Stimulated activated CD8-positive, alpha-beta memory T cell treated with anti-CD3 and anti-CD28 coated beads, Interleukin-7, amount 100 ng/mL, for 24 hours (primary cell): Measurements from ENCODE around the gene ZNF506.
"Not testable (repeated sequence)": the region's sequence is repeated elsewhere in the genome, so short reads cannot be mapped to it uniquely, and the experiment has no call there.

Experiments used
- DNase-seq: peaks from one replicate; pipeline ENCODE4 v3.0.0-alpha.2; 2020; ENCODE audit warnings: low read depth

Gene ZNF506

DNA sequence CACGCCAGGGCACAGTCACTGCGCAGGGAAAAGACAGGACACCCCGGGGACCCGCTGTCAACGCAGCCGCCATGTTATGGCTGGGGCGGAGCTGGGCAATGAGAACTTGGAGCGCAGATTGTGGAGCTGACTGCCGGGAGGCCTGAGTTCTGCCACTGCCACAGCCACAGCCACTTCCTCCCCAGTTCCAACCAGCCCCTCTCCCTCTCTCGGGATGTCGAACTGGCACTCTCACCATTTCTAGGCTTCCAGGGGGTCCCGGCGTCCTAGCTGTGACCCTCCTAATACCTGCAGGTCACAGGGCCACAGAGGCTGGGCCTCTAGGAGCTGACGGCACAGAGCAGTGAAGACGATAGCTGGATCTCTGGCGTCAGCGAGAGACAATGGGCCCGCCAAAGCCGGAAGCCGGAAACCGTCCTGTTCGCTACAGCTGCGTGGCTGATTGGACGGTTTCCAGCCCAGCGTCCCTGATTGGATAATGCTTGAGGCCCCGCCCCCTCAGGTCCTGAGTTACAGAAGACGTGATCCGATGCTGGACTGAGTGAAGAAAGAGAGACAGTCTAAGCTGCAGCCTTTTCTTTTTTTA is at the start of gene ZNF506:
Gene ZNF506 (minus strand): TSS at position 385 of the 586 bp plus-strand sequence. CDS start 147 bp downstream, at position 238.
- peak; percentile 87 for DNase-seq

DNA sequence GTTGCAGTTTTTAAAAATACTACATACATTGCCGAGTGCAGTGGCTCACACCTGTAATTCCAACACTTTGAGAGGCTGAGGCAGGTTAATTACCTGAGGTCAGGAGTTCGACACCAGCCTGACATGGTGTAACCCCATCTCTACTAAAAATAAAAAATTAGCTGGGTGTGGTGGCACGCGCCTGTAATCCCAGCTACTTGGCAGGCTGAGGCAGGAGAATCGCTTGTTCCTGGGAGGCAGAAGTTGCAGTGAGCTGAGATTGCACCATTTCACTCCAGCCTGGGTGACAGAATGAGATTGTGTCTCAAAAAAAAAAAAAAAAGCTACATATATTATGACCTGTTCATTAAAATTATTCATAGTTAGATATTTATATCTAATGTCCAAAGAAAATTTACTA is 48.5 kb upstream of the ZNF506 start:
- not testable (repeated sequence) for DNase-seq

DNA sequence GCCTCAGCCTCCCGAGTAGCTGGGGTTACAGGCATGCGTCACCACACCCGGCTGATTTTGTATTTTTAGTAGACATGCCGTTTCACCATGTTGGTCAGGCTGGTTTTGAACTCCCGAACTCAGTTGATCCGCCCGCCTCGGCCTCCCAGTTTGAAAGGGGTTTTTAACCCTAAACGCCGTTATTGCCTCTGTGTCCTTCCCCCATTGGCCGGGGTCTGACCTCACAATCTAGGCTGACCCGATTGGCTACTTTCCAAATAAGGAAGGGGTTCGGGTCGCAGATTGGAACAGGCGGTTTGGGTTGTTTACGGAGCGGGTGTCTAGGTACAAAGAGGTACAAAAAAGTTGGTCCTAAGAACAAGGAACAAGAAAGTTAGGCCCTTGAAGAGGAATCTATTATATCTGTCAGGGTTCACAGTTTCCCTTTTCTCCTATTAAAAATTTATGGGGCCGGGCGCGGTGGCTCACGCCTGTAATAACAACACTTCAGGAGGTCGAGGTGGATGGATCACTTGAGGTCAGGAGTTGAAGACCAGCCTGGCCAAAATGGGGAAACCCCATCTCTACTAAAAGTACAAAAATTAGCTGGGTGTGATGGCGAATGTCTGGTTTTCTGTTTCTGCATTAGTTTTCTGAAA is 45.2 kb upstream of the ZNF506 start:
- no peak for DNase-seq

DNA sequence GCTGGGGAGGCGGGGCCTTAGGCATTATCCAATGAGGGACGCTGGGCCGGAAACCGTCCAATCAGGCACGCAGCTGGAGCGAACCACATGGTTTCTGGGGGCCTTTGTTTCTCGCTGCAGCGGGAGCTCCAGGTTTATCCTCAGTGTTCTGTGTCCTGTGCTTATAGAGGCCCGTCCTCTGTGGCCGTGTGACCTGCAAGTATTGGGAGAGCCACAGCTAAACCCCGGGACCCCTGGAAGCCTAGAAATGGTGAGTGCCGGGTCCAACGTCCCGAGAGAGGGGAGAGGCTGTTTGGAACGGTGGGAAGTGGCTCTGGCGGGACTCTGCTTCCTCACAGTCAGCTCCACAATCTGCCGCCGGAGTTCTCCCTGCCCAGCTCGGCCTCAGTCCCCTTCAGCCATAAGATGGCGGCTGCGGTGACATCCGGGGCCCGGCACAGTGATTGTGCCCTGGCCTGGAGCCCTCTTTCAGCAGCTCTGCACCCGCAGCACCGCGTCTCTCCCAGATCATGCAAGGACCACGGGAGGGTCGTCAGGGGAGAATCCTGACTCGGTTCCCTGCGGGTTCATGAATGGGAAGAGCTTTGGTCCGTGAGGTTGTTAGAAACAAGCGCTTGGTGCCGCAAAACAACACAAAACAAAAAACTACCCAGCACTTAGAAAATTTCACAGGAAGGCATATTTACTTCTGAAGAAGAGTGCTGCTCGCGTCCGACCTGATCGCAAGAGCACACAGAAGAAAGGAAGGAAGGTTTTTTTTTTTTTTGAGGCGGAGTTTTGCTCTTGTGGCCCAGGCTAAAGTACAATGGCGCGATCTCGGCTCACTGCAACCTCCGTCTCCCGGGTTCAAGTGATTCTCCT is 44.4 kb upstream of the ZNF506 start, which contains the start of gene ZNF253:
Gene ZNF253 (plus strand): TSS at position 133 of the 861 bp plus-strand sequence. CDS start 115 bp downstream, at position 248.
- DNase-seq, result peak; percentile 93

DNA sequence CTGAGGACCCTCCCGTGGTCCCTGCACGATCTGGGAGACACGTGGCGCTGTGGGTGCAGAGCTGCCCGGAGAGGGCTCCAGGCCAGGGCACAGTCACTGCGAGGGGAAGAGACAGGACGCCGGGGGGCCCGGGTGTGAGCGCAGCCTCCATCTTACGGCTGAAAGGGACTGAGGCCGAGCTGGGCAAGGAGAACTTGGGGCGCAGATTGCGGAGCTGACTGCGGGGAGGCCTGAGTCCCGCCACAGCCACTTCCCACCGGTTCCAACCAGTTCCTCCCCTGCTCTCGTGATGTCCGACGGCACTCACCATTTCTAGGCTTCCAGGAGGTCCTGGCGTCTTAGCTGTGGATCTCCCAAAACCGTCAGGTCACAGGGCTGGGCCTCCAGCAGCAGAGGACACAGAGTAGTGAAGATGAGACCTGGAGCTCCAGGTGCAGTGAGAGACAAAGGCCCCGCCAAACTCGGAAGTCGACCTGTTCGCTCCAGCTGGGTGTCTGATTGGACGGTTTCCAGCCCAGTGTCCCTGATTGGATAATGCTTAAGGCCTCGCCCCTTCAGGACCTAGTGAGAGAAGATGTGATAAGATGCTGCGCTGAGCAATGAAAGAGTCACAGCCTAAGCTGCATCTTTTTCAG is 39.3 kb upstream of the ZNF506 start:
- no peak for DNase-seq

DNA sequence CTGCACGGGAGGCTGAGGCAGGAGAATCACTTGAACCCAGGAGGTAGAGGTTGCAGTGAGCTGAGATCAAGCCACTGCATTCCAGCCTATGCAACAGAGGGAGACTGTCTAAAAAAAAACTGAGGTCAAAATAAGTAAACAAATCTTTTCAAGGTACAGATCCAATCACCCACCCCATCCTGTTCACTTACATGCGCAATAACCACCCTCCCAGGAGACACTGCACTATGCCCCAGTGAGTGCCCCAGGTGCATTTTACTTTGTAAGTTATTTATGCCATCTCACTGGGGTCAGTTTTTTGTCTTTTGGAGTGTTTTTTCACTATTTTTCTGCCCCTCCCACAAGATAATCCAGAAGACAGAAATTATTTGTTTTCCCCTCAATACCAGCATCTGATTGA is 37.2 kb upstream of the ZNF506 start:
- no peak for DNase-seq

DNA sequence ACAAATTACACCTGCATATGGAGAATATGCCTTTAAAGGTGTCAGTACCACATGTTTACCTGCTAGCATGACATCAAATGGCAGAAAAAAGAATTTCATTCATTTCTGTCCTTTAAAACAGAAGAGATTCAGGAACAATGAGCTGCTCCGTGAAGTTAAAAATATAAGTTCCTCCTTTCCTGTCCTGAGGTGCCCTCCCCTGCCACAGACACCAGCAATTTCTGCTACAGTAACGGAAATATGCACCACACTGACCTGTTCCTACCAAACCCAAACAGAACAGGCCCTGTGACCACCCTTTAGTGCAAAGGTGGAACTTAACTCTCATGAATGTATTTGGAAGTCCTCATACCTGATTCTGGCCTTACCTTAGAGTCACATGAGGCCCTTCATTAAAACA is 30.2 kb upstream of the ZNF506 start:
- DNase-seq, result not testable (repeated sequence)

DNA sequence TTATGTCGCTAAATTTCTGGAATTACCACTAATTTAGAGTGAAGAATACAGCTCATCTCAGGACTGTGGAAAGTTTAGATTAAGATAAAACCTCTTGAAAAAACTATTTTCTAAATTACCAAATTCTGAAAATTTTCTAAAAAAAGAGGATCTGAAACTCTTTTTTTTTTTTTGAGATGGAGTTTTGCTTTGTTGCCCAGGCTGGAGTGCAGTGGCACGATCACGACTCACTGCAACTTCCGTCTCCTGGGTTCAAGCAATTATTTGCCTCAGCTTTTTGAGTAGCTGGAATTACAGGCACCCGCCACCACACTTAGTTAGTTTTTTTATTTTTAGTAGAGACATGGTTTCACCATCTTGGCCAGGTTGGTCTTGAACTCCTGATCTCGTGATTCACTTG is 27.5 kb upstream of the ZNF506 start:
- DNase-seq, result no peak

DNA sequence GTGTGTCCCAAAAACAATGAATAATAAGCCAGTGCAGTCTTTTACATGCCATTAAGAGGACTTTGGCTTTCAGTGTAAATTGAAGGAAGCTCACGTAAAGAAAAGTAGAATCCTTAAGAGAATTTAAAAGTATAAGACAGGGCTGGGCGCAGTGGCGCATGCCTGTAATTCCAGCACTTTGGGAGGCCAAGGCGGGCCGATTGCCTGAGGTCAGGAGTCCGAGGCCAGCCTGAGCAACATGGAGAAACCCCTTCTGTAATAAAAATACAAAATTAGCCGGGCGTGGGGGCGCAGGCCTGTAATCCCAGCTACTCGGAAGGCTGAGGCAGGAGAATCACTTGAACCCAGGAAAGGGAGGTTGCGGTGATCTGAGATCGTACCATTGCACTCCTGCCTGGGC is 26.2 kb upstream of the ZNF506 start:
- no peak for DNase-seq

DNA sequence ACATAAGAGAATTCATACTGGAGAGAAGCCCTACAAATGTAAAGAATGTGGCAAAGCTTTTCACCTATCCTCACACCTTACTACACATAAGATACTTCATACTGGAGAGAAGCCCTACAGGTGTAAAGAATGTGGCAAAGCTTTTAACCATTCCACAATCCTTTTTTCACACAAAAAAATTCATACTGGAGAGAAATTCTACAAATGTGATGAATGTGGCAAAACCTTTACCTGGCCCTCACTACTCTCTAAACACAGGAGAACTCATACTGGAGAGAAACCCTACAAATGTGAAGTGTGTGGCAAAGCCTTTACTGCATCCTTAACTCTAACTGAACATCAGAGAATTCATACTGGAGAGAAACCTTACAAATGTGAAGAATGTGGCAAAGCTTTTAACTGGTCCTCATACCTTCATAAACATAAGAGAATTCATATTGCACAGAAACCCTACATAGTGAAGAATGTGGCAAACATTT is 14.0 kb upstream of the ZNF506 start:
- no peak for DNase-seq

DNA sequence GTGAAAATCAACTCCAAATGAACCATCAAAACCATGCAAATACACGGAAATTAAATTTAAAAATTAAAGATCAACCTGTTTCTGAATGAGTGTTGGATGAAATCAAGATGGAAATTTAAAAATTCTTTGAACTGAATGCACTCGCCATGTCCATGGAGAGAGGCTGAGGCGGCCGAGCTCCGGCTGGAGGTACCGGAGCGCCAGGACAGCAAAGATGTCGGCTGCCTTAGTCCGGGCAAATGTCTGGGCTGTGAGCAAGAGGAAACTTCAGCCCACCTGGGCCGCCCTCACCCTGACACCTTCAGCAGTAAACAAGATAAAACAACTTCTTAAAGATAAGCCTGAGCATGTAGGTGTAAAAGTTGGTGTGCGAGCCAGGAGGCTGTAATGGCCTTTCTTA is 5.3 kb upstream of the ZNF506 start:
- no peak for DNase-seq

DNA sequence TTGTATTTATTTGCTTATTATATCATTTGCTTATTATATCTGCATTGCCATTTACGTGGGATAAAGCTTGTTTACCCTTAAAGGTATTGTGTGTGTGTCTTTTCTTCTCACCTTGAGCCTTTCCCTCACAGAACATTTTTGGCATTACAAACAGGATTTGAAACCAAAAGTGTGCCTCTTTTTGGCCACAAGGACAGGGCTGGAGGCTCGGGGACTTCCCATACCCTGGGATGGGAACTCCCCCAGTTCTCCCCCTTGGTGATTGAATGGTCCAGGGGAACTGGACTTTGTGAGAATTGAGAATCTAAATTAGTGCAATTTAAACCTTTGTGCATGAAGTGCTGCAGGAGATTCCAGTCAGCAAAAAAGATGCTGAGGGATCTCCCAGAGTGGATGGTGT is 2.4 kb upstream of the ZNF506 start:
- no peak for DNase-seq

DNA sequence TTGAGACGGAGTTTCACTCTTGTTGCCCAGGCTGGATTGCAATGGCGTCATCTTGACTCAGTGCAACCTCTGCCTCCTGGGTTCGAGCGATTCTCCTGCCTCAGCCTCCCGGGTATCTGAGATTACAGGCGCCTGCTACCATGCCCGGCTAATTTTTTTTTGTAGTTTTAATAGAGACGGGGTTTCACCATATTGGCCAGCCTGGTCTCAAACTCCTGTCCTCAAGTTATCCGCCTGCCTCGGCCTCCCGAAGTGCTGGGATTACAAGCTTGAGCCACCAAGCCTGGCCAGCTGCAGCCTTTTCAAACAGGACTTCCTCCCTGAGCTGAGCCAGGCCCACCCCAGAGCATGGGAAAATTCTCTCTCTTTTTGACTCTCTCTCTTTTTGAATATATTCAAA is 426 bp upstream of the ZNF506 start:
- DNase-seq, result not testable (repeated sequence)

DNA sequence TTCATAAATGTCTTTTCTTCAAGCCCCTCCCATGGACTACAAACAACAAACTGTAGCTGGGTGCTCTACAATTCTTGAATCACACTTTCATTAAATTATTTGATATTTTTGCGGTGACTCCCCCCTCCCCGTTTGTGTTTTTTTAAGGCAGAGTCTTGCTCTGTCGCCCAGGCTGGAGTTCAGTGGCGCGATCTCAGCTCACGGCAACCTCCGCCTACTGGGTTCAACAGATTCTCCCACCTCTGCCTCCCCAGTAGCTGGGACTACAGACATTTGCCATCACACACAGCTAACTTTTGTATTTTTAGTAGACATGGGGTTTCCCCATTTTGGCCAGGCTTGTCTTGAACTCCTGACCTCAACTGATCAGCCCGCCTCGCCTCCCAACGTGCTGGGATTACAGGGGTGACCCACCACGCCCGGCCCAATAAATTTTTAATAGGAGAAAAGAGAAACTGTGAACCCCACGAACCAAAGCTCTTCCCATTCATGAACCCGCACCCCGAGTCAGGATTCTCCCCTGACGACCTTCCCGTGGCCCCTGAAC is 703 bp downstream of the ZNF506 start:
- DNase-seq, result no peak

DNA sequence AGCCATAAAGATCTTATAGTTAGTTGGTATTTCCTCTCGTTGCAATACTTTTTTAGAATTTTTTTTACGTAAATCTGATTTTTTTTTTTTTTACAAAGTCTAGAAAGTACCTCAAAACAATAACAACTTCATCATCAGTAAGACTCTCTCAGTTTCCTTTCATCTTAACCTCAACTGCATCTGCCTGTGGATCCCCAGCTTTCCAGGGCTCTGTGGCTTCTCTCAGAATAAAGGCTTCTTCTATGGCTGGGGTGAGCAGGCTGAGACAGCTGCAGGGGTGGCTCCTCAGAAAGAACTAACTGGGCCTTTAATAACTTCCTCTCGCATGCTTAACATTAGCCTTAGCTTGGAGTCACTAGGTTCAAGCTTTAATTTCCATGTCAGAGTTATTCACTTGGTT is 4.2 kb downstream of the ZNF506 start:
- no peak for DNase-seq

DNA sequence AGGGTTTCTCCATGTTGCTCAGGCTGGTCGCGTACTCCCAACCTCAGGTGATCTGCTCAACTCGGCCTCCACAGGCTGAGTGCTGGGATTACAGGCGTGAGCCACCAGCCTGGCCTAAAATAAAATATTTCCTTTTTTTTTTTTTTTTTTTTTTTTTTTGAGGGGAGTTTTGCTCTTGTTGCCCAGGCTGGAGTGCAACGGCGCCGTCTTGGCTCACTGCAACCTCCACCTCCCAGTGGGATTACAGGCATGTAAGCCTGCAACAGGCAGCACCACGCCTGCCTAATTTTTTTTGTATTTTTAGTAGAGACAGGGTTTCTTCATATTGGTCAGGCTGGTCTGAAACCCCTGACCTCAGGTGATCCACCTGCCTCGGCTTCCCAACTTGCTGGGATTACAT is 4.9 kb downstream of the ZNF506 start:
- DNase-seq, result no peak

DNA sequence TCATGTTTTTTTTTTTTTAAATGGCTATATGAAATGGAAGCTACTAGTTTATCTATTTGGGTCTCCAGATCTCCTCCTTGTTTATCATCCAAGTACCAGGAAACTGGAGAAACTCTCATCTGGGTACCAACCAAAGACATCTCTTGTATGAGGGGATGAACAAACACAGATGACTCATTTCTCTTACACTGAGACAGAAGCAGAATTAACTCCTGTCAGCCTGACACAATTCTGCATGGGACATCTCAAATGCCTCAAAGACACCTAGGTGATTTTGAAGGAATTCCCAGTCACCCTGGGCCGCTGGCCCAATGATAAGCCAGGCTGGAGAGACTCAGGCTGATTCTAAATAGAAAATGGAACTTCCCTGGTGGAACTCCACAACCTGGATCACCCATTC is 9.6 kb downstream of the ZNF506 start:
- not testable (repeated sequence) for DNase-seq

DNA sequence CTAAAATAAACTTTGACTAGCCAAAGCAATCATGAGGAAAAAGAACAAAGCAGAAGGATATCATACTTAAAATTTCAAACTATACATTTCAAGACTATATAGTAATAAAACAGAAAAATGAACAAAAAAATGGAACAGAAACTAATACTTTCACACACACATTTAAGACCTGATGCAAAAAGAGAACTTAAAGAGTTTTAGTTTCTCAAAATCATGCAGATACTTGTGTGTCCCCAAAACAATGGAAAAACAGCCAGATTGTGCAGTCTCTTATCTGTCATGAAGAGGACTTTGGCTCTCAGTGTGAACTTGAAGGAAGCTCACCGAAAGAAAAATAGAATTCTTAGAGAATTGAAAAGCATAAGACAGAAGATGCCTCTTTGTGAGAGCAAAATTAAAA is 16.1 kb downstream of the ZNF506 start:
- no peak for DNase-seq

DNA sequence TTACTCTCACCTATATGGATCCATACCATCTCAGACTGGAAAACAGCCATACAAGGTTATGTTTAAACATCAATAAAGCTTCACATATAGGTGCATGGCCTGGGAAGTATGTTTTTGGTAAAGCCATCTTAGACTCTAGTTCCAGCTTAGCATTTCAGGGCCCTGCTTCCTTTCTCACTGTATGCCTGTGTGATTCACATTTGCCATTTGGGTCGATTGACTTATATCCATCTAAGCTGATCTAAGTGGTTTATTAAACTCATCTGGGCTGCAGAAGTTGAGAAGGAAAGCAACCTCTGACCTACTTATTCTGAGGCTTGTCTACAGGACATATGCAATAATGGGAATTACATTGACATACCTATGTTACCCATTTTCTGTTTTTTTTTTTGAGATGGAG is 33.5 kb downstream of the ZNF506 start:
- DNase-seq, result no peak

DNA sequence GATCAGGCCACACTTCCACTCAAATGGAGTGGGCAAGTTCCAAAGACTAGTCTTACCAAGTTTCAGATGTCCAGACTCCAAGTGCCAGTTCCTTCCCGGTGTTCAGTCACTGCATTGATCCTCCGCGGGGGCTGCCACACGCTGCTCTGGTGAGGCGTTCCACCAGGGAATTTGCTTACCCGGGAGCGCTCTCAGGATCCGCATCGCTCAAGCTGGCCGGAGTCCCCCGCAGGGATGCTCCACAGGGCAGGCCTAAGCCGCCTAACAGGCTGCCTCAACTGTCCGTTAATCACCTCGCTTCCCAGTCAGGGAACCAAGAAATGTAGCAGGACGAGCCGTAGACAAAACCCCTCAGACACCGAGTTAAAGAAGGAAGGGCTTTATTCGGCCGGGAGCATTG is 36.1 kb downstream of the ZNF506 start:
- not testable (repeated sequence) for DNase-seq

DNA sequence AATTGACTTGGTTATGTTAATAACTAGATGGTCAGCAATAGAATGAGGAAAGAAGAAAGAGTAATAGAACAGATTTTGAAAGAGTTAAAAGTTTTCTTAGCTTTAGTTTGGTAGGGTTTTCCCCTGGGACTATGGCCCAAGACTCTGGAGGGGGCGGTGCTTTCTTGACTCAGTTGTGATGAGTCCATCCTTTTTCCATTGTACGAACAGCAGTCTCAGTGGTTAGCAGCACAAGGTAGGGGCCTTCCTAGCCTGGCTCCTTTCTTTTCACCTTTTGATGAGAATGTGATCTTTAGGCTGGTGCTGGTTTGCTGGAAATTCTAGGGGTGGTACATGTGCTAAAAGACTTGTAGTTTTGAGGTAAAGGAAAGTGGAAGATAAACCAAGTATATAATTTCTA is 38.8 kb downstream of the ZNF506 start:
- no peak for DNase-seq

DNA sequence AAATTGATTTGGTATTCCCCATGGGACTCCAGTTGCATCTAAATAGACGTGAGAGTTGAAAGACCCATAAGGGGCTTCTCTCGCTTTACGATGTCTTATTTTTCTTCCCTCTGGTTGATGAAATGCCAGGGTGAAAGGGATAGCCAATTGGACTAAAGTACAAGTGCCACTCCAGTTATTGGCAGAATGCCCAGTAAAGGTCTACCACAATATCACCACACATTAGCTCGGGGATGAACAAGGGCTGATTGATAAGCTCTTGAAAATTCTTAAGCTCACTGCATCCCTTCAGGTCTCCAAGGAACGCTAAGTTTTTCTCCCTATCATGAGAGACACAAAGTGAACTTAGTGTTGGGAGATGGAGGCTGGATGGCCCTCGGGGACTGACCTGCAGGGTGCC is 39.8 kb downstream of the ZNF506 start:
- DNase-seq, result not testable (repeated sequence)
